Measurements from ENCODE around the gene PIK3CB.
A peak's percentile ranks its signal among the peaks of the same experiment; 100 is the strongest.
"Not testable (repeated sequence)": the region's sequence is repeated elsewhere in the genome, so short reads cannot be mapped to it uniquely, and the experiment has no call there.

Gene PIK3CB

DNA sequence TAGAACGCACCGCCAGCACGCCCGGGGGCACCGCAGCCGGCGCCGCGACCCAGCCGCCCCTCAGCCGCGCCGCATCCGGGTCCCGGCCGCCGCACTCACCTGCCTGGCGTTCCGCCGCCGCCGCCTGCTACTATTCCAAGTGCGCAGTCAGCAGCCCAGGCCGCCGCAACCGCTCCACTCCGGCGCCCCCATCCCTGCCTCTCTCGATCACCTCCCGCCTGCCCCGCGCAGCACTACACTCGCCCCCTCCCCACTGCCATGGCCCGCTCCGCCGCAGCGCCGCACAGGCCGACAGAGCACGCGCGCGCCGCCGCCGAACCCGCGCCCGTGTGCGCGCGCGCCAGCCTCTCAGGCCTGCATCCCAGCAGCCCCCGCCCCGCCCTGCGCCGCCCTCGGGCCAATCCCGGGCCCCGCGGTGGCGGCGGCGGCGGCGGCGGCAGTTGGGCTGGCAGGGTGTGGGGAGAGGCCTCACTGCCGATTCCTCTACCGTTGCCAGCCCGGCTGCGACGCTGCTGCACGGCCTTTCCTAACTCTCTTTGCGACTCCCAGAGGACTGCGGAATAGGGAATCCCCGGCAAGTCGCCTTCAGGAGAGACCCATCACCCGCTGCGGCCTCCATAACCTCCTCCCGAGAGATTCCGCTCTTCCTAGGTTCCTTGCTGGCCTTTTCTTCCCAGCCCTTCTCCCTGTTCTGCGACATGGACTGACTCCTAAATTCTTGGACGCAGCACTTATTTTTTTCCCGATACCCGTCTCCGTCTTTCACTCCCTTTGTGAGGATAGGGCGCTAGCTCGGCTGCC is at the start of gene PIK3CB:
TSS of gene PIK3CB (minus strand) at position 333 of the 801 bp plus-strand sequence. CDS start 75,585 bp downstream, outside the sequence.
- peak; percentile 88 for DNase-seq

DNA sequence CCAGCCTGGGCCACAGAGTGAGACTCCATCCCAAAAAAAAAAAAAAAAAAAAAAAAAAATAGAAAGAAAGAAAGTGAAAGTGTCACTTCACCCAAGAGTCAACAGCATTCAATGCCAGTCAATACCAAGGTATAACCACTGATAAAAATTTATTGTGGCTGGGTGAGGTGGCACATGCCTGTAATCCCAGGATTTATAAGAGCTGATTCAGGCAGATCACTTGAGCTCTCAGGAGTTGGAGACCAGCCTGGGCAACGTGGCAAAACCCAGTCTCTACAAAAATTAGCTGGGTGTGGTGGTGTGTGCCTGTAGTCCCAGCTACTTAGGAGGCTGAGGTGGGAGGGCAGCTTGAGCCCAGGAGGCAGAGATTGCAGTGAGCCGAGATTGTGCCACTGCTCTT is 46.5 kb upstream of the PIK3CB start:
- DNase-seq, result peak; percentile 16

DNA sequence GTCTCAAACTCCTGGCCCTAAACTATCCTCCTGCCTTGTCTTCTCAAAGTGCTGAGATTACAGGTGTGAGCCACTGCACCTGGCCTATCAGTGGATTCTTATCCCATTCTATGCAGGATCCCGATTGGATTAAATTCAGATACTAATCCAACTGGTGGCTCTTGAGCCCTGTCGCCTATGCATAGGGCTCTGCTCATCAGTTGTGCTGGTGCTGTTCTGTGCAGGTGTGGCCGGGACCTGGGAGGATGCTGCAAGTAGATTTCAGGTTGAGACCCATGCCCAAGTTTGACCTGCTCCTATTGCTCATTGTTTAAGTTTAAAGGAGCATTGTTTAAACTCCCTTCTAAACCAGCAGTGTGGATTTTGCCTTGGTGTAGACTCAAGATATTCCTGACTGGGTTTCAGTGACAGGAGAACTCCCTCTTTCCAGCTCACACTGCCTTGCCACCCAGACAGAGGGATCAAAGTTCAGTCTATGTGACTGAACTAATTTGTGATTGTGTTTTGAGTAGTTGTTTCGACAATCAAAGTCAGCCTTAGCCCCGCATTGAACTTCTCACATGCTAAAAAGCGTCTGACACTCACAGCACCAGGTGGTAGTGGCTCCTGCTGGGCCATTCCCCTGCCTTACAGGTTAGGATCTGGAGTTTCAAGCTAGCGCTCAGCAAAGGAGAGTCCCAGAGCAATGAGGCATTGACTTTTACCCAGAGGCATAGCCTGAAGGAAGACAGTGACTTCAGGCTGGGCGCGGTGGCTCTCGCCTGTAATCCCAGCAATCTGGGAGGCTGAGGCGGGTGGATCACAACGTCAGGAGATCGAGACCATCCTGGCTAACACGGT is 45.0 kb upstream of the PIK3CB start:
- no peak for DNase-seq

DNA sequence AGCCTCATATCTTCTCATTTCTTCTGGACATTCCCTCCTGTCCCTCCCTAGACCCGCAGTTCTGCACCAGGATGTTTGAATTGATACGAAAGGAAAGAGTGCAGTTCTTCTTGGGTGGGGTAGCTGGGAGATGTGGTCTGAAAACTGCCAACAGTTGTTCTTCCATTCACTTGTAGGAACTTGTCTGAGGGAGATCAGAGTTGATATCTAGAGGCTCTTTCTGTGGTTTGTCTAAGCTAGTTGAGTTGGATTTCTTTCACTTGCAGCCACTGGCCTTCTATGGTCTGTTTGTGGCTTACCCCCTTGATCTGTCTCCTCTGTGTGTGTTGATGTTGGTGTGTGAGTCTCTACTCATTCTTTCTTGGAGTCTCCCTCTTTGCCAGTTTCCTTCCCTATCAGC is 42.5 kb upstream of the PIK3CB start:
- DNase-seq, result no peak

DNA sequence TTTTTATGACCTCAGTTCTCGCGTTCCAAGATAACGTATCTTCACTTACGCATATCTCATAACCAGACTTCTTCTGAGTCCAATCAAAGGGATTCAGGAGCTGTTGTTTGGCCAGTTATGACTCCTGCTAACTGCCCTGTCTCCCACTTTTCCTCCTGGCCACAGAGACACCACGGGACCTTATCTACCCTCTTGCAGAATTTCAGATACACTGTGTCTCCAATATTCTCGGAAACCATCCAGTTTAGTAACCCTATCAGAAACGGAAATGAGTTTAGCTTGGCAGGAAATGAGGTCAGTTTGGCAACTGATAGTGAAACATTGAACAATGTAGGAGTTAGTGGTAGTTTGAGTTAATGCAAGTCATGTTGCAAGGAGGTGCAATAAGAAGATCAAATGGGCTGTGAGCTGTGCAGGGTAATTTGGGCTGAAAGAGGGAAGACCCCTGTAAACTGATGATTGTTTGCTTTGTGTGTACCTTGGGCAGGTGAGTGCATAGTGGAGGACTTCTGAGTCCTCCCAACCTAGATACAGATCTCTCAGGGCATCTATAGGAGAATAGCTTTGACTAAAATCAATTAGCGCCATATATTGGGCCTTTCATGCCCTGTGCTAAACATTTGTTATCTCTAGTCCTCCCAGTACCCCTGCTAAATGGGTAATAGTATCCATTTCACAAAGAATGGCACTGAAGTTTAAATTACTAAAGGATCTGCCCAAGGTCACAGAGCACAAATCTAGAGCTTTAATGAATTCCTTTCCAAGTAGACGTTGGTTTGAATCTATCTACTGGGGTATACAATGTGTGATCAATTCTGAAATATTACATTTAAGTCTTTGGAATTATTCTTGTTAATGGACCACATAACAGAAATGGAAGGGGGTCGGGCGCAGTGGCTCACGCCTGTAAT is 41.3 kb upstream of the PIK3CB start:
- peak; percentile 92 for DNase-seq

DNA sequence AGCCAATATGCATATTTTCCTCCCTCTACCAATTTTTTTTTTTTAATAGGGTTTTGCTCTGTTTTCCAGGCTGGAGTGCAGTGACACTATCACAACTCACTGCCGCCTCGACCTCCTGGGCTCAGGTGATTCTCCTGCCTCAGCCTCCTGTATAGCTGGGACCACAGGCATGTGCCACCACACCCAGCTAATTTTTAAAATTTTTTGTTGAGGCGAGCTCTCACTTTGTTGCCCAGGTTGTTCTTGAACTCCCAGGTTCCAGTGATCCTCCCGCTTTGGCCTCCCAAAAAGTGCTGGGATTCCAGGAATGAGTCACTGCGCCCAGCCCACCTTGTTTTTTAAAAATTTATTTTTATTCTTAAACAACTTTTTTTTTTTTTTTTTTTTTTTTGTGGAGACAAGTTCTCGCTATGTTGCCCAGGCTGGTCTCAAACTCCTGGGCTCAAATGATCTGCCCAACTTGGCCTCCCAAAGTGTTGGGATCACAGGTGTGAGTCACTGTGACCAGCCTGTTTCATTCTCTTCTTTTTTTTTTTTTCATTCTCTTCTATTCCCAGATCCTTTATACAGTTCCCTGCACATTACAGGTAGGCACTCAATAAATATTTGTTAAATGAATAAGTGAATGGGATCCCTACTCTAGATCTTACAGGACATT is 40.5 kb upstream of the PIK3CB start:
- no peak for DNase-seq

DNA sequence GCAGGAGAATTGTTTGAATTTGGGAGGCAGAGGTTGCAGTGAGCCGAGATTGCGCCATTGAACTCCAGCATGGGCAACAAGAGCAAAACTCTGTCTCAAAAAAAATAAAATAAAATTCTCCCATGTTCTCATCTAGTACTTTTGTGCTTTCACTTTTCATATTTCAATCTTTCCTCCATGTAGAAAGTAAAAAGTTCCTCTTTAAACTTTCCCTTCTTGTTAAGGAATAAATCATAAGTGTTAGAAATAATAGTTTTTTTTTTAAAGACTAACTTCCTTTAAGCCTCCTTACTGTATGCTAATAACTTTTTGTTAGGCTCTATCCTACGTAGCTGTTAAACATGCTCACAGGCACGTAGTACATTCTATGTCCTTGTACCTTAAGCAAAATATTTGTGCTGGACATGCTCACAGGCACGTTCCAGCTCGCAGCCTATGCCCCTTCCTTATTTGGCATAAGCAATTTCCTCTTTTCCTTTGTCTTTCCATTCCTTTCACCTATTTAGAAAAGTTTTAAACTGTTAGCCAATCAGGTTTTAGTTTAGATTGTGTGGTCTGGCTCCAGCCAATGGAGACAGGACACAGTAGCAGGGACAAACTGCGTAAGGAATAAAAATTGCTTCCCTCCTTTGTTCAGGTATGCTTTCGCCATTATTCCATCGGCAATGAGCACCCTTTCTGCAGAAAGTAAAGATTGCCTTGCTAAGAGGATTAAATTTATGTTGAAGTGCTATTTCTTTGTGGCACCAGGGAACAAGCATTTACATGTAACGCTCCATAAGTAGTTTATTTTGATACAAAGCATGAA is 38.9 kb upstream of the PIK3CB start:
- DNase-seq, result peak; percentile 93

DNA sequence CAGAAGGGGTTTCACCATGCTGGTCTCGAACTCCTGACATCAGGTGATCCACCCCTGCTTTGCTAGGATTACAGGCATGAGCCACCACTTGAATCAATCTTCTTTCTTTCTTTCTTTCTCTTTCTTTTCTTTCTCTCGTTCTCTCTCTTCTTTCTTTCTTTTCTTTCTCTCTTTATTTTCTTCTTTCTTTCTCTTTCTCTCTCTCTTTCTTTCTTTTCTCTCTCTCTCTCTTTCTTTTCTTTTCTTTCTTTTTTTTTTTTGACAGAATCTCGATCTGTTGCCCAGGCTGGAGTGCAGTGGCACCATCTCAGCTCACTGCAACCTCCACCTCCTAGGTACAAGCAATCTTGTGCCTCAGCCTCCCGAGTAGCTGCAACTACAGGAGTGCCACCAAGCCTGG is 37.9 kb upstream of the PIK3CB start:
- no peak for DNase-seq

DNA sequence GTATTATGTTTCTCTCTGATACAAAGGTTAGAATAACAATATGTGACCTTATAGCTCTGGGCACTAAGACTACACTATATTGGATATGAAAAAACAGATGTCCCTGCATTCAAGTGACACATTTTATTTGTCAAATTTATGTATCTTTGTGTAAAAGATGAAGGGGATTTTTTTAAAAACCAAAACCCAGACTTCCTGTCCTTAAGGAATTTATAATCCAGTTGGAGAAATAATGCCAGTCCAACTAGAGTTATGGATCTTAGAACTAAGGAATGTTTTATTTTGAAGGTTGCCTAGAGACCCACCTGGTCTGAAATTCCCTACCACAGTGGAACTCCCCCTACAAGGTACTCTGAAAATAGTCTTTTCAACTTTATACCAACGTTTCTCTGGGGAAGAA is 33.3 kb upstream of the PIK3CB start:
- DNase-seq, result no peak

DNA sequence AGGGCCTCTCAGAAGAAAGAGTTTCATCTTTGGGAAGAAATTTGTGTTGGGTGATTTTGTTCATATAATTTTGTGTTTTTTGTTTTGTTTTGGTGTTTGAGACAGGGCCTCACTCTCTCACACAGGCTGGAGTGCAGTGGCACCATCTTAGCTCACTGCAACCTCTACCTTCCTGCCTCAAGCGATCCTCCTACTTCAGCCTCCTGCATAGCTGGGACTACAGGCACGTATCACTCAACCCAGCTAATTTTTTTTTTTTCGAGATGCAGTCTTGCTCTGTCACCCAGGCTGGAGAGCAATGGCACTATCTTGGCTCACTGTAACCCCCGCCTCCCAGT is 29.0 kb upstream of the PIK3CB start:
- no peak for DNase-seq

DNA sequence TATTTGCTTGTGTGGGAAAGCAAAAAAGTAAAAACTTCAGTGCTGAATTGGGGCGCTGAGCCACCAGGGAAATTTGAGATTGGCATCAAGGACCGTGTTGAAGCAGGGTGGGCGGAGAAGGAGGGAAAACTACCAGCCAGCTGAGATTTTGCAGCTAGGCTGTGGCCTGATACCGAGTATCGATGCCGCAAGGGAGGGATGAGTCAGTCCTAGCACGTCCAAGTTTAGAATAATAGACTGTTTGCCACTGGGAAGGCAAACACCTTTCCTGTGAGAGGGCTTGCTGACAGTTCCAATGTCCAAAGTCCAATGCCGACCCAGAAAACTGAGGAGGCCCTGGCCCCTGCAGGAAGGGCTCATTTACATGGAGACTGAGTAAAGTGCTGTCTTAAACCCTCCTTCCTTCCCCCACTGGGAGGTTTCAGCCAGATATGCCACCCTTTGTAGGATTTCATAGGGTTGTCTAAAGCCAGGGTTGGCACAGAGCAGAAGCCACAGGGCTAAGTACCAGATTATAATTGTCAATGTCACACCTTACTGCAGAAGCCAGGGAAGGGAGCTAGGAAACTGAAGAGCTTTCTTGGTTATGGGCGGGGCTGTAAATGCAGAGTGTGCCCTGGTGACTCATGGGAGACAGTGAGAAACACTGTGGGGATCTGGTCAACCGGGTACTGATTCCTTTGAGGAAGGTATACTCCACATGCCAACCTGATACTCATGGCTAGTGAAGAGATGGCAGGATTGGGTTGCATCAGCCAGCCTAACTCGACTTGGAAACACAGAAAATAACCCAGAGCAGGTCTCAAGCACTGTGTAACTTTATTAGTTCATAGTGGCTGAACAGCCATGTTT is 28.4 kb upstream of the PIK3CB start:
- peak; percentile 82 for DNase-seq

DNA sequence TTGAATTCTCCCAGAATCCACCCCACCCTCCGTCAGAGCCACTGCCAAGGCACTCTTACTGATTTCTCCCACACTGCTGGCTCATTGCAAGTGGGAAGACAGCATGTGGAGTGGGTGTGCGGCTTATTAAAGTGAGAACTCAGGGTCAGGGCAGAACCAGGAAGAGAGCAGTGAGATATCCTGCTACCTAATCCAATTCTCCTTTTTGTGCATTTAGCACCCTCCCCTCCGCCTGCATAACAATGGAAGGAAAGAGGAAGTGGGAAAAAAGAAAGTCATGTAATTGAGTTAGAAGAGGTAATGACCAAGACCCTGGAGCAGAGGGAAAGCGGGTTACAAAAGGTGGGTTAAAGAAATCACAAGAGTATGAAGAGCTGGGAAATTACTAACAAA is 27.8 kb upstream of the PIK3CB start:
- peak; percentile 92 for DNase-seq

DNA sequence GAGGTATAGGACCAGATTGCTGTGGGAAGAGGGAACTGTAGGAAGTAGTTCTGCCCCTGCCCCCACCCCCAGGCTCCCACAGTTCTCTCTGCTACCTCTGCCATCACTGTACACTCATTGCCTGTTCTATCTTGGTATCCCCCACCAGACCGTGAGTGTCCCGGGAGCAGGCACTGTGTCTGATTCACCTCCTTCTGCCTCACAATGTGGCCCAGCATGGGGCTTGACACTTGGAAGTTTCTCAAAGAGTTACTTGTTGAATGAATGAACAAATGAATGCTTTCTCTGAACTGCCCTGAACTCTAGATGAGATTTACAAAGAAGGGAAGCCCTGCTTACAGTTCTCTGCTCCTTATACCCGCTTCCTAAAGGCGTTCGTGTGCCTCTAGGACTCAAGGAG is 27.1 kb upstream of the PIK3CB start:
- DNase-seq, result peak; percentile 32

DNA sequence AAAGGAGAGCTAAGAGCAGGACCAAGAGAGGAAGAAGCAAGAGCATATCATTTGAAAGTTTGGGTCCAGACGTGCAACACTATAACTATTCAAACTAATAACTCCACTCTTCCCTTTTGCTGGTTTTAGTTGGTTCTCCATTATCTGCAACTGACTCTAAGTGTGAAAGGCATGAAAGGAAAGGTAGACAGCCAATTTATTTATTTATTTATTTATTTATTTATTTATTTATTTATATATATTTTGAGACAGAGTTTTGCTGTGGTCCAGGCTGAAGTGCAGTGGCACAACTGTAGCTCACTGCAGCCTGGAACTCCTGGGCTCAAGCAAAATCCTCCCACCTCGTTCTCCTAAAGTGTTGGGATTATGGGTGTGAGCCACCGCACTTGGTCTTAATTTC is 22.1 kb upstream of the PIK3CB start:
- no peak for DNase-seq

DNA sequence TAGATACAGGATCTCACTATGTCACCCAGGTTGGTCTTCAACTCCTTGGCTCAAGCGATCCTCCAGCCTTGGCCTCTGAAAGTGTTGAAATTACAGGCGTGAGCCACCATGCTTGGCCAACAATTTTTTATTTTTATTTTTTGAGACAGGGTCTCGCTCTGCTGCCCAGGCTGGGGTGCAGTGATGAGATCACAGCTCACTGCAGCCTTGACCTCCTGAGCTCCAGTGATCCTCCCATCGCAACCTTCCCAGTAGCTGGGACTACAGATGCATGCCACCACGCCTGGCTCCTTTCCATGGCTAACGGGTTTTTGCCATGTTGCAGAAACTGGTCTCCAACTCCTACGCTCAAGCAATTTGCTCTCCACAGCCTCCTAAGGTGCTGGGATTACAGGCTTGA is 20.2 kb upstream of the PIK3CB start:
- no peak for DNase-seq

DNA sequence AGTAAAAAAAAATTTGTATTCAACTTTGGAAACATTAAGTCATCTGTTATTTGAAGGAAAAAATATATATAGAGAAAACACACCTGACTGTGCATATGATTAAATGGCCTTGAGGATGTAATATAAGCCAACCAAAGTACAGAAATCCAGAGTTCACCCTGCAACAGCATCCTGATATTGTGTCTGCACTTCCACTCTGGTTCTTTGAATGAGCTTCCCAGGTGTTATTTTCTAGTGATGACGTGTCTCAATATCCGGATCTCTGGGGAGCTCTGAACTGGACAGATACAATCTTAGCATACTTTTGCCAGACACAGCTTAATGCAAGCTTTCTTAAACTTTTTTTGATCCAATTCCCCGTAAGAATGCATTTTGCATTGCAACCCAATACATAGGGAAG is 19.5 kb upstream of the PIK3CB start:
- DNase-seq, result no peak

DNA sequence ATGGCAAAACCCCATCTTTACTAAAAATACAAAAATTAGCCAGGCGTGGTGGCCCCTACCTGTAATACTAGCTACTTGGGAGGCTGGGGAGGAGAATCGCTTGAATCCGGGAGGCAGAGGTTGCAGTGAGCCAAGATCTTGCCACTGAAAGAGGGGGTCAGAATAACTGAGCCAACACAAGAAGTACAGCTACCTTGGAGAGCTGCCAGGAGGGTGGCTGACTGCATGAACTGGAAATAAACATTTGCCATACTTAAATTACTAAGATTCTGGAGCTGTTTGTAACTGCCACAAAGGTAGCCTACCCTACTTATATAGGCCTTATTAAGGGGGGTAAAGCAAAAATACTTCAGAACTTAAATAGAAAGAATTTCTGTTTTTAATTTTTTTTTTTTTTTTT is 15.4 kb upstream of the PIK3CB start:
- no peak for DNase-seq

DNA sequence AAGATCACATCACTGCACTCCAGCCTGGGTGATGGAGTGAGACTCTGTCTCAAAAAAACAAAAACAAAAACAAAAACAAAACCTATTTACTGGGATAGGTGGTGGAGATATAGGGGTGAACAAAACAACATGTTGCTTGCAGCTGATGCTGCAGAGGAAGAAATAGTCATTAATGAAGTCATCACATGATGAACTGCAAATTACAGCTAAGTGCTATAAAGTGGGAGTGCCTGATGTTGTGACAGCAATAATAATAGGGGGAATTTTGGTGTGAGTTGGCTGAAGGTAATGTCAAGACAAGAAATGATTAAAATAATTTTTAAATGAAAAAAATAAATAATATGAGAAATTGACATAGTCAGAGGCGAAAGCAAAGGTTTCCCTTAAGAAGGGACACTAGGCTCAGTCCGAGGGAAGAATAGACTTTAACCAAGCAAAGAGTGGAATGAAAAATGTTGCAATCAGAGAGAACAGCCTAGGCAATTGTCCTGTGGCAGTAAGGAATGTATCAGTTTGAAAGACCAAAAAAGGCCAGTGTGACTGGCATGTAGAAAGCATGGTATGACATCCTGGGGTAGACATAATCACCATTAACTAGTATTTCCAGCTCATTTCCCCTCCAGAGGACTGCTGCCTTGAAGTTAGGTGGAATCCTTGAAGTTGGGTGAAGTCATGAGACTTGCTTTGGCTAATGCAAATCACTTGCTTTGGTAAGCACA is 14.7 kb upstream of the PIK3CB start:
- peak; percentile 22 for DNase-seq

DNA sequence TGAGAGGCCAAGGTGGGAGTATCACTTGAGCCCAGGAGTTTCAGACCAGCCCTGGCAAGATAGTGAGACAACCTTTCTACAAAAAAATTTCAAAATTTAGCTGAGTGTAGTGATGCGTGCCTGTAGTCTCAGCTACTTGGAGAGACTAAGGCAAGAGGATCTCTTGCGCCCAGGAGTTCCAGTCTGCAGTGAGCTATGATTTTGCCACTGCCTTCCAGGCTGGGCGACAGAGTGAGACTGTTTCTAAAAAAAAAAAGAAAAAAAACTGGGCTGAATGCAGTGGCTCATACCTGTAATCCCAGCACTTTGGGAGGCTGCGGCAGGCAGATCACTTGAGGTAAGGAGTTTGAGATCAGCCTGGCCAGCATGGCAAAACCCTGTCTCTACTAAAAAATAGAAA is 14.0 kb upstream of the PIK3CB start:
- DNase-seq, result no peak

DNA sequence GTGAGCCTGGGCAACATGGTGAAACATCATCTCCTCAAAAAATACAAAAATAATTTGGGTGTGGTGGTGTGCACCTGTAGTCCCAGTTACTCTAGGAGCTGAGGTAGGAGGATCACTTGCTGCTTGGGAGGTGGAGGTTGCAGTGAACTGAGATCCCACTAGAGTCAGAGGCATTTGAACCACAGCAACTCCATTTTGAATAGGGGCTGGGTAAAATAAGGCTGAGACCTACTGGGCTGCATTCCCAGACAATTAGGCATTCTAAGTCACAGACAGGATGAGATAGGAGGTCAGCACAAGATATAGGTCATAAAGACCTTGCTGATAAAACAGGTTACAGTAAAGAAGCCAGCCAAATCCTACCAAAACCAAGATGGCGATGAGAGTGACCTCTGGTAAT is 12.1 kb upstream of the PIK3CB start:
- DNase-seq, result not testable (repeated sequence)
